NCI-H146 (cell line): ENCODE results near the gene CDH13.

ENCODE experiments used
- DNase-seq: peaks from one replicate; lab custom pipeline; 2025; lab: John Stamatoyannopoulos, UW

The CDH13 gene

DNA sequence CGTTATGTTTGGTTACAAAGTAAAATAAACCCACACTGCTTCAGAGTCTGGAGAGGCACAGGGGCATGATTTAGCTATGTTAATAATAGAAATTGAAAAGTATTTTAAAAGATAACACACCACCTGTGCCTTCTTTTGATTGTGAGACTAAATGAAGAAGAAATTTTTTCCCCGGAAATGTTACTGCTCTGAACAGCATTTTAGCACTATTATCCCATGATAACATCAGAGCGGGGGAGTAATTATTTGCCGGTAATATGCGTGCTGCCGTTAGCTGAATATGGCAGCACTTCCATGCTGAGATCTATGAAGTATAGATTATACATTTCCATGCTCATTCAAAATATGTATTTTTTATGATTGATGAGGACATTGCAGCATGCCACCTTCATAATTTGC lies 680.8 kb downstream of the CDH13 start:
- DNase-seq: no peak

DNA sequence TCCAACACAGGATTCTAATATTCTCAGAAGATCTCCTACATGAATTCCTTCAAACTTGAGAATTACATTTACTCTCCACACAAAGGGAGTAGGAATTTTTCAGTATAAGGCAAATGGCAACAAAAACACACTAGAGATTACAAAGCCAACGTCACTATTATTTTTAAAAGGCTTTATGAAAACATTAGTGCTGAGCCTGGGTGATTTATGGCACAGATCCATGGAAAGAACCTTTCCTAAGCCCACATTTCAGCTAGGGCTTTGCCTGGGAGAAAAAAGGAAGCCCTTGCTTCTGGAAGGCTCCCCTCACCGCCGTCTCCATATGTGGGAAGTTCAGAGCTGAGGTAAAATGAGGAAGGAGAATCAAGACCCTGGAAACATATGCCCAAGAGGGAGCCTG lies 681.6 kb downstream of the CDH13 start:
- no peak for DNase-seq

DNA sequence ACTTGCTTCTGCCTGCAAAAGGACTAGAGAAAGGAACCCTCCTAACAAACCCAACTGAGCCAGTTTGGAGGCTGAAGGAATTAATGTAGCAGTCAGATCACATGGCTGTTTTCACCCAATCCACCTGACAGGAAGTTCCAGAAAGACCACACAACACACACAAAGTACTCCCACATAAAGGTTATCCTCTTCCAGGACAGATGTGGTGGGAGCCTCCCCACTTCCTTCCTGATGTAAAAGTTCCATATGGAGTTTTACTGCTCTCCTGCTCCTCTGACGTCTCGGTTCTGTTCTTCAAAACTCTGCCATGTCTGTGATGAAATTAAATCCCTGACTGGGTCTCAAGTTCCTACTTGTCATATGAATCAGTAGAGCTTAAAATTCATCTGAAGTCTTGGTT lies 684.0 kb downstream of the CDH13 start:
- no peak for DNase-seq

DNA sequence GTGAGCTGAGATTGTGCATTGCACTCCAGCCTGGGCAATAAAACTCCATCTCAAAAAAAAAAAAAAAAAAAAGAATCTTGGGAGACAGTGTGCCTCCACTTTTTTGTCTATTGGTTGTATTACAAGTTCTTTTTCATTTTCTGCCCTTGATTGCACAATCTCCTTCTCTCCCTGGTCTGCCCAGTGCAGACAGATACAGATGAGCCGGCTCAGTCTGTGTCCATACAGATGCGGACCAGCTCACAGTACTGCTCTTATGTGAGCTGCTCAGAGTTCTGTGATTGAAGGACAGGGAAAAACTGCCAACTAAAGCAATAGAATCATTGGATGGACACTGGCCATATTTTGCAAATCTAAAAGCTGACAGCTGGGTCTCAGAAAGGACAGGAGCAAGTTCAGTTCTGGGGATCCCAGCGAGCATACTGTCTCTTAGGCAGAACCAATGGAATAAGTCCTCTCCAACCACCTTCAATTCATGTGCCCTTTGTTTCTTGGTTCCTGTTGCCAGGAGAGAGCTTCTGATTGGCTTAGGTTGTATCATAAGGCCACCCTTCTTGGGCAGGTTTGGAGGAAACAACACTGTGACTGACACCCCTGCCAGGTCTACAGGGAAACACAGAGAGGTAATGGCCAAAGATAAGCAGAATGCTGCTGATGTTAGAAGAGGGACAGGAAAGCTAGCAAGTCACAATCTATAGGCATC lies 685.4 kb downstream of the CDH13 start:
- no peak for DNase-seq

DNA sequence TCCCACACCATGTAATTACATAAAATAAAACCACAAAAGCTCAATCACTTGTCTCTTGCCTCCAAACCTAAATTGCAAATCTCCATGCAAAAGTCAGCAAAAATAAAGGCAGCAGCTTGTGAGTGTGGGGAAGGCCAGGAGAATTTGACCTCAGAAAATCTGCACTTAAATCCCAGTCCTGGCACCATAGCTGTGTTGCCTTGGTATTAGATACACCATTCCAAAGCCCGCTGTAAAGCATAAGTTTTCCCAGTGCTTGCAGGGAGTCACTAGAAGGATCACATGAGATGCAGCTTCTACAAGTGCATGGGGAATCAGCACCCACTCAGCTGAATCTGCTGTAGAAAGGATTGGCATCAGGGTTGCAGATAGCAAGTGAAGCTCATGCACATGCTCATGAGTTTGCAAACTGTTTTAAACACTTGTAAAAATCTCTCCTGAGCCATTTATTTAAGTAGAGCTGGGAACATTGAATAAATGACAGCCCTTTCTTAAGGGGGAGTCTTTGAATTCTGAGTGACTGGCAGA lies 686.0 kb downstream of the CDH13 start:
- DNase-seq: no peak

DNA sequence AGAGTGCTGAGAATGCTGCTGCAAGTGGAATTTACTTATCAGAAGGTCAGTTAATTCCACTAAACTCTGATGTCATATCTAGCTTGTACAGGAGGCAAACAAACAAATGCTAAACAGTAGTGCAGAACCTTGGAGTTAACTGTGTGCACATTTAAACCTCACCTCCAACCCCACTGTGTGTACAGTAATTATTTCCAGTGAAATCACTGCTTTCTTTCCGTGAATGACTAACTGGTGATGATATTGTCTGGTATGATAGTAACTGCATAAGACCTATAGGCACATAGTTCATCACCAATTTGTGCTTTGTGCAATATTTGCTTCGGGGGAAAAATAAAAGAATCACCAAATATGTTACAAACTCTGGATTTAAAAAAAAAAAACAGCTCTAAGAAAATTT lies 688.5 kb downstream of the CDH13 start:
- DNase-seq: no peak

DNA sequence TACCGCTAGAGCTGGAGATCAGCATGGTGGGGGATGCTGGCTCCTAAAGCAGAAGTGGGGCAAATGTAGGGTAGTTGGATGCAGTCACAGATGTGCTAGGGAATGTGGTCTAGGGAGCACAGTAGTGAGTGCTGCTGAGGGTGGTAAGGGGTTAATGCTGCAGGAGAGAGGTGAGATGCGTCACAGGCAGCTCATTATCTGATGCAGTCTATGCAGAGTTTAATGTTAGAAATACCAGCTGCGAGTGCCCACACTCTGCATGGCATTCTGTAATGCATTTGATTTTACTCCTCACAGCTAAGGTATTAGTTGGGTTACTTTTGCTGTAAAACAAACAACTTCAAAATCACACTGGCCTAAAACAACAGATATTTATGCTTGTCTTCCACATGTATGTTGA lies 689.7 kb downstream of the CDH13 start:
- DNase-seq: no peak

DNA sequence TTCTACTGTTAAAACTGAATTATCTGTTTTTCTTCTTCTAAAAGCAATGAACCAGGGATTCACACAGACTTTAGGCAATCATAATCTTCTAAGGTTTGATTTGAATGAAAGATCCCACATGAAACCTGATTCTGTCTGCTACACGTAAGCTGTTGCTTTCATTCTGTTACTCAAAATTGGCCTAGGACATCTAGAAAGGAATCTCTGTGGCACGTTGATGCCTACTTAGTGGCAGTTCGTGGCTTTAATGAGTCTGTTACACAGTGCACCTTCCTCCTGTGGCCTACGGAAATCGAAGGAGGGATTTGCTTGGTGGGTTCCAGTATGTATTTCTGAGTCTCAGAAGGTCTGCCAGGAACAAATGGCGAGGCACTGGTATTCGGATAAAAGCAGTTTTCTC lies 691.6 kb downstream of the CDH13 start:
- DNase-seq: no peak

DNA sequence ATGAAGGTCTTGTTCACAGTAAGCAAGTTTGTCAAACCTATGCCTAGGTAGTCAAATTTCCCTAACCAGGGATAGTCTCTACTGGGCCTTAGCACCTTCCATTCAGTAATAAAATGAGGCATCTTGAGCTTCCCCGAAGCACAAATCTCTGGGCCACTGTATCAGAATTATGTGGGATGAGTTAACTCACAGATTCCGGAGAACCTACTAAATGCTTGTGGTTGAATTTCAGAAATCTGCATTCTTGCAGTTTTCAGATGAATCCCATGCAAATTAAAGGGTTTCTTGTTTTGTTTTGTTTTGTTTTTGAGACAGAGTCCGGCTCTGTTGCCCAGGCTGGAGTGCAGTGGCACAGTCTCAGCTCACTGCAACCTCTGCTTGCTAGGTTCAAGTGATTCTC lies 702.2 kb downstream of the CDH13 start:
- no peak for DNase-seq

DNA sequence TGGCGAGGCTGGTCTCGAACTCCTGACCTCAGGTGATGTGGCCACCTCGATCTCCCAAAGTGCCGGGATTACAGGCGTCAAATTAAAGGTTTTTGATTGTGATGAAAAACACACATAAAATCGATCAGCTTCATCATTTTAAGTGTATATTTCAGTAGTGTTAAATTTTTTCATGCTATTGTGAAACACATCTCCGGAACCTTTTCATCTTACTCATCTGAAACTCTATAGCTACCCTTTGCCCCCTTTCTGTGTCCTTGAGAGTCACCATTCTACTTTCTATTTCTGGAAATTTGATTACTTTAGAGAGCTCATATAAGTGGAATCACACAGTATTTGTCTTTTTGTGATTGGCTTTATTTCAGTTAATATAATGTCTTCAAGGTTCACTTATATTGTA lies 702.7 kb downstream of the CDH13 start:
- no peak for DNase-seq

DNA sequence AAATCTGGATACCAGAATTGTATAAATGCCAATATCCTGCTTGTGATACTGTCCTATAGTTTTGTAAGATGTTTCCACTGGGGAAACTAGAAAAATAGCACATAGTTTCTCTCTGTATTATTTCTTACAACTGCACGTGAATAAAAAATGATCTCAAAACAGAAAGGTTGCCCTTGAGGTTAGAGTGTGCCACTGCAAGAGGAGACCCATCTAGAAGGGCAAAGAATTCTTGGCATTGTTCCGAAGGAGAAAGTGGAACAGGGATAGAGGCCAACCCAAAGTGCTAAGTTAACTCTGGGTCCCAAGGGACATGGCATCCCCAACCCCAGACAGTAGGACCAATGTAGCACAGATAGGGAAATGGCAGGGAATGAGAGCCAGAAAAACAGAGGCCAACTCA lies 703.5 kb downstream of the CDH13 start:
- DNase-seq: no peak

DNA sequence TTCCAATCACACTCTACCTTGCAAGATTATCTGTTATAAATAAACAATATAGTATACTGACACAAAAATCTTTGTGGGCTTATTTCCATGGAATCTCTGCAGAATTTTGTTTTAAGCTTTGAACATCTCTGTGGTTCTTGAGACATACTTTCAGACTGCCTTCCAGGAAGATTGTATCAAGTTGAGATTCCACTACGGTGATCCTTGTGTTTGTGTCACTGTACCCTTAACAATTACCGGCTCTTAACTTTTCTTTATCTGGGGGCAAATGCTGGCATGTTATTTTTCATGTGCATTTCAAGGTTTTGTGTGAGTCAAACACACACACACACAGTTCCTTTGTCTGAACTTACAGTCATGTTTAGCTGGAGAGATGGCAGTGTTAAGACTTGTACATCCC lies 708.3 kb downstream of the CDH13 start:
- no peak for DNase-seq

DNA sequence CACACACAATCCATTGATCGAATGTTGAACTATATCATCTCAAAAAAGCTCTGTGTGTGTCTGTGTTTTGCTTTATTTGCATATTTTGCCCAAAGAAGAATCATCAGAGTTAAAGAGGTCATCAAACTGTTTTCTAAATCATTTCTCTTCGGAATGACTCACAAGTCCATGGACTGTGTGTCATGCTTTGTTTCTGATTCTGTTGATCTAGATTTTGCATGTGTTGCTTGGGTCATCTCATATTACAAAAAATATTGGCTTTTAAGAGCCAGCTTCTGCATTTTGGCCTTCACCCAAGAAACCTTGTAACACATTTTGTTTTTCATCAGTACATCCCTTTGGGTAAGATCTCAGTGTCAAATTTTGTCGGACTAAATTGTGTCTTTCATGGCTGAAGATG lies 709.8 kb downstream of the CDH13 start:
- no peak for DNase-seq

DNA sequence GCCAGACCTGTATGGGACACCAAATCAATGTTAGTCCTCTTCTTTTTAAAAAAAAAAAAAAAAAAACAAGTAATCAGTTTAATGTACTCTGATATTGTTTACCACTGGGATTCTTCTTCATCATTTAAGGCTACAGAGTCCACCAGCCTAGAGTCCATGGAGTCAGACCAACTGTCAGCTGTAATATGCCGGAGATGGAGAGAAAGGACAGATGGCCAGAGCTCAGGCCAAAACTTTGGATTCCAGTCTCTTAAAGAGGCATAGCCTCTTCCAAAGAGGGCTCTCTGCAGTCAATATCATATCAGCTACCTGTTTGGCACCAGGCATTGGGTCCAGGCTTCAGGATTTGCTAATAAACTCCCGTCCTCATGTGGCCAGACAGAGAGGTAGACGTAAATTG lies 711.4 kb downstream of the CDH13 start:
- DNase-seq: no peak

DNA sequence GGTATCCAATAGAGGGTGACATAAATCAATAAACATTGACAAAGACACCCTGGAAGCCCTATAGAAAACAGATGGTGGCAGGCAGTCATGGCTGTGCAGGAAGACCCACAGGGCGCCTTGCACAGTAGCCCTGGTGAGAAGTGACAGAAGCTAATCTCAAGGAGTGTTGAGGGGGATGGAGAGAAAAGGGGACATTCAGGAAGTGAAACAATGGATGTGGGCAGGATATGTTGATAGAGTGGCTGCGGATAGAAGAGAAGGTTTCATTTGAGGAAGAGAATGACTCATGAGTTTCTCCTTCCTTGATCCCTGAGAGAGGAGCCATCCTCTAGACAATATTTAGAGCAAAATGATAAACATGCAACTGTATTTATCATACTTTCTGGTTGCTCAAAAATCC lies 712.2 kb downstream of the CDH13 start:
- peak; percentile 17 for DNase-seq

DNA sequence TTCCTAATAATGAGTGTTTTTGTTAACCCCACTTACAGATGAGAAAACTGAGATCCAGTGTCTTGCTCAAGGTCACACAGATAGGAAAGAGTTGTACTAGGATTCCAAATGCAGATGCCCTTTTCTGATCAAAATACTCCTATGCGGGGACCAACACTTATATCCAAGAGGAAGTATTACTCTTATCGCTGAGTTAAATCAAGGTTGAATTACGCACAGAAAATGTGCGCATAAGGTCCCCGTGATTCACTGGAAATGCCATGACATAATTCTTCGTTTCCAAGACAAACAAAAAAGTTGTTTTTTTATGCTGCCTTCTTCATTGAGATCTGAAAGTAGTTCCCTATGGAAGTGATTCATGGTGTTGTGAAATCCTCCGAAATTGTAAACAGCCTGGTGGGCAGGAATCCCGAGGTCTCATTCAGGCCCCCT lies 717.2 kb downstream of the CDH13 start:
- no peak for DNase-seq

DNA sequence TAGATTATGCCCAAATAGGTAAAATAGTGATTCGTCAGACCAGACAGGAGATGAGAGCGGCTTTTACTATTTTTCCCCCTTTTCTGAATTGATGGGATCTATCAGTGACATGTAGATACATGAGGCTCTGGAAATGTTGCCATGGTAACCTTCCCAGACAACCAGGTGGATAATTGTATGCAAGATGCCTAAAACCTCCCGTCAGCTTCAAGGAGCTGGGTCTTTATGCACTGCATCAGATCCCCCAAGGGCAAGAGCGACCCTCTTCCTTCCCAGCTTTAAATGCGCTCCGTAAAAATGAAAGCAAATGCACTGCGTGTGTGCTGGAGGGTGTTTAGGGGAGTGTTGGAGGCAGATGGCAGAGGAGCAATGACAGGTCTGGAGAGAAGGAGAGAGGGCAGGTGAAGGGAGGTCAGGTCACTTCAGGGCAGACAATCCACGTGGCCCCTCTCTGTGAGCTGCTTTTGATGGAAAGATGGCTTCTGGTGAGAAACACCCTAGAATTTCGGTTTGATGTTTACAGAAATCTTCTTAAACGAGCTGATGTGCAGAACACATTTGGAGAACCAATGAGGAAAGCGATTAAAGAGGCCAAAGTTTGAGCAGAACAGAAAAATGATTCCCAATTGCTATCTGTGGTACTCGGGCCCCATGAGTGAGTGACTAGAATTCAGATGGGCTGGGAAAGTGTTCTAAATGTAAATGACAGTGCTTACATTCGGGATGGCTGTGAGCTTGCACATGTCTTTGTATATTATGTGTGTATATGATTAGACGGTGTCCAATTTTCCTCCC lies 719.3 kb downstream of the CDH13 start:
- peak; percentile 15 for DNase-seq

DNA sequence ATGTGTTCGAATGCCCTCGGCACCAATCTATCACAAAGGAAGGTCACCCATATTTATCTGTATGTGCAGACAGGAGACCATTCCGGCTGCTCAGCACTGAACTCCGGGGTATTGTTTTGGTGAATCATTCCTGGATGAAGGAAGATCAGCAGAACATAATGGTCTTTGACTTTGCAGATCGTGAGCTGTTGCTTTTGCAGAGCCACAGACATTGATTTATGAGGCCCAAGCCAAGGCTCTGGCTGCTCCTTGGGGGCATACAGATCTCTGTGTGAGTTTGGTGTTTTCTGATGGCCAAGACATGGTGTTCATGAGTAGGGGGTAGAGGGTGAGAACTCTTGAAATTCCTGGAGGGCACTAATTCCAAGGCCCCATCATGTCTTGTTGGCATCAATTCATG lies 722.2 kb downstream of the CDH13 start:
- DNase-seq: no peak

DNA sequence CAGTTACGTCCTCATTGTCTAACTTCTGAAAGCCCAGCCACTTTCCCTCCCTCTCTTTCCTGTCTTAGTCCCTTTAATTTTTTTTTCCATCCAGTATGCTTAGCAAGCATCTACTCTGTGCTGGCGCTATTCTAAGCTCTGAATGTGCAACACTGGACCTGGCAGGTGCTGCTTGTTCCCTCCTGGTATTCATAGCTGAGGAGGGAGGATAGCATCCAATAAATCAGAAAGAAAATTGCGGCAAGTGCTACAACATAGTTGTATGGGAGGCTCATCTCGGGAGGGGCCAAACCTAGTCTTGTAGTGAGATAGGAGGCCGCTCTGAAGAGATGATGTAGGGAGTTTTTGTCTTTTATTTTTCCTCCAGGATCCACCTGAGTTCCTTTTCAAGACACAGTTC lies 723.7 kb downstream of the CDH13 start:
- no peak for DNase-seq

DNA sequence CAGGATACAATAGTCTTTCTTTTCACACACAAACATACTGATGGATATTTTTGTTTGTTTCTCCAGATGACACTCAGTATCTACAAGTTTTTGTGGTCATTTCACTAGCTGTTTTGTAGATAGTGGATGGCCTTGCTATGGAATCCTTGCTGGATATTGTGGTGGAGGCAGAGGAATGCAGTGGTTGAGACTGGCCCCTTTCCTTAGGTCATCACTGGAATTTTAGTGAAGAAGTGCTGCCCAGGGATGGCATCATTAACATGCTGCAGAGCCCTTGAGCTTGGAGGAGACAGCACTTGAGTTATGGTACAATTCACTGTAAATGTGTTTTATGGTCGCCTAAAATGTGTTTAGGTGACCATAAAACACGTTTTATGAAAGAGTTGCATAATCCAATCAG lies 725.1 kb downstream of the CDH13 start:
- no peak for DNase-seq

DNA sequence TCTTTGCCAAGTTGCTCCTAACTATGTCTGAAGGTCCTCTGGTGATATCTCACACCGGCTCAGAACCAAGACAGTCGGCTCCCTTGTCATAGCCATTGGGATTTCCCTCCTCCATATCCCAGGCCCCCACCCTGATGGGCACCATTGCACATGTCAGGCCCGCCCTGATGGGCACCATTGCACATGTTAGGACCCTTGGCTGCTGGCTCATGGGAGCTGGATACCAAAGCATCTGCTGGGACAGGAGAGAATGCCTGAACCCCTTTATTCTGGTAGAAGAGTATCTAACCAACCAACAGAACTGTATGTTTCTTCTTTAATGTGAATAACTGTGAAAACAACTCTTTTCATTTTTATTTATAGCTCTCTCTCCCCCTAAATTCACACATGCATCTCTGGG lies 726.5 kb downstream of the CDH13 start:
- no peak for DNase-seq

DNA sequence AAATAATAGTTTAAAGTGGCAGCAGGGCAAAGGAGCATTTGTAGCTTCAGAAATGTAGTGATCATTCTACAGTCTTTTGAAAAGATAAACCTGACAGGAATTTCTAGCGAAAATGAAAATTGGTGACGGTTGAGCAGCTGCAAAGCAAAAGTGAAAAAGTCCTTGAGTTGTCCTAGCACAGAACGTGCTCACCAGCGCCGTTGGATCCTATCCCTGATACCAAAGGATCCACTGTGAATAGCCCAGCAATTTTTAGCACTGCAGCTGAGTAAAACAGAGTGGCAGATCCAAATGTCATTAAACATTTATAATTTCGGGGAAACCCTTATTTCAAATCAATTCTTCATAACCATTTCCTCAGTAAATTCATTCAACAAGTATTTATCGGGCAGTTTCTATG lies 727.2 kb downstream of the CDH13 start:
- no peak for DNase-seq

DNA sequence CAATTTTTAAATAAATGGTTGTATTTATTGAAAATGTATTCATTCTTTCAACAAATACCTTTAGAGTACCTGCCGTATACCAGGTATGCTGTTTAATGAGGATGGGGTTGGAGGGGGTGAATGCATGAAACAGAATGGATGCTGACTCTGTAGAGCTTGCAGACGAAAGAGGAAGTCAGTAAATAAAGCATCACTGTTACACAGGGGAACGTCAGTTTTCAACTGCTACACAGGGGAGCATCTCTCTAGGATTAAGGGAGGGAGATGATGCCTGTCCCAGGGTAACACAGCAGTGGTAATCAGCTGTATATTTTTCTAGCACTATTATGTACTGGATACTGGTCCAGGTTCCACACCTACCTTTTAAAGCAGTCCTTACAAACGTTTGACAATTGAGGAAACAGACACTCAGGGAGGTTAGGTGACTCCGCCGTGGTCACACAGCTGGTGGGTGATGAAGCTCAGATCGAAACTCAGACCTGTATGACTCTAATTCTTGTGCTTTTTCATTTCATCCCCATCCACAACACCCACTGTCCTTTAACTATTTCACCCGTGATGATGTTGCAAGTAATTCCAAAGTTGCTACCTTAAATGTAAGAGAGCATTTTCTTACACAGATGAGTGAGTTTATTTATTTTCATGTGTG lies 728.9 kb downstream of the CDH13 start:
- DNase-seq: no peak
